IPS DF 4.7 (cell line): ENCODE results near the gene PRKG1.

Experiments
- DNase-seq: peaks from one replicate; pipeline ENCODE4 v3.0.0-alpha.2; 2013; ENCODE audit warnings: low spot score; ENCODE audit errors: extremely low read depth

PRKG1 gene

GRCh38 chr10:51585742-51586141, 511.5 kb downstream of the PRKG1 start:
- no peak for DNase-seq

GRCh38 chr10:51588984-51589383, 514.7 kb downstream of the PRKG1 start:
- DNase-seq = no peak

- no peak for DNase-seq
These were observed 516.5 kb downstream of the PRKG1 start for GRCh38 chr10:51590818-51591217.

GRCh38 chr10:51596695-51597094, 522.4 kb downstream of the PRKG1 start:
- DNase-seq = no peak

GRCh38 chr10:51599647-51600046, 525.4 kb downstream of the PRKG1 start:
- DNase-seq = no peak

GRCh38 chr10:51602326-51602725, 528.0 kb downstream of the PRKG1 start:
- DNase-seq = no peak

- DNase-seq = no peak
These were observed 530.3 kb downstream of the PRKG1 start for GRCh38 chr10:51604579-51604978.

- no peak for DNase-seq
These were observed 532.7 kb downstream of the PRKG1 start for GRCh38 chr10:51606825-51607462.

GRCh38 chr10:51607463-51607835, 533.2 kb downstream of the PRKG1 start:
- no peak for DNase-seq

GRCh38 chr10:51608211-51608610, 533.9 kb downstream of the PRKG1 start:
- DNase-seq = no peak

- DNase-seq = no peak
These were observed 541.5 kb downstream of the PRKG1 start for GRCh38 chr10:51615764-51616298.

- DNase-seq = no peak
These were observed 543.4 kb downstream of the PRKG1 start for GRCh38 chr10:51617576-51618235.

- no peak for DNase-seq
These were observed 545.1 kb downstream of the PRKG1 start for GRCh38 chr10:51619365-51619764.

- no peak for DNase-seq
These were observed 545.8 kb downstream of the PRKG1 start for GRCh38 chr10:51620131-51620530.

- DNase-seq = no peak
These were observed 549.7 kb downstream of the PRKG1 start for GRCh38 chr10:51624013-51624412.

- no peak for DNase-seq
These were observed 555.8 kb downstream of the PRKG1 start for GRCh38 chr10:51629934-51630639.

GRCh38 chr10:51630640-51631005, 556.3 kb downstream of the PRKG1 start:
- DNase-seq = no peak

GRCh38 chr10:51635436-51635835, 561.1 kb downstream of the PRKG1 start:
- DNase-seq = no peak

- DNase-seq = no peak
These were observed 563.9 kb downstream of the PRKG1 start for GRCh38 chr10:51638211-51638610.

- no peak for DNase-seq
These were observed 564.5 kb downstream of the PRKG1 start for GRCh38 chr10:51638737-51639136.

- no peak for DNase-seq
These were observed 566.0 kb downstream of the PRKG1 start for GRCh38 chr10:51640120-51640819.

- DNase-seq = no peak
These were observed 568.3 kb downstream of the PRKG1 start for GRCh38 chr10:51642581-51642980.
